Activated CD8-positive, alpha-beta memory T cell treated with anti-CD3 and anti-CD28 coated beads, Interleukin-2, amount 50 U/mL, for 24 hours (primary cell): ENCODE measurements around the gene SLC26A8.

Experiments
- DNase-seq: peaks from one replicate; pipeline ENCODE4 v3.0.0-alpha.2; 2020; ENCODE audit errors: extremely low read depth

Gene SLC26A8

GRCh38 chr6:36023996-36024795 is at the start of gene SLC26A8:
Gene SLC26A8 (minus strand): TSS chr6:36024641. CDS start chr6:36019707, 4,934 bp downstream.
- DNase-seq, result no peak

GRCh38 chr6:36073587-36073986 is 49.1 kb upstream of the SLC26A8 start:
- DNase-seq, result no peak

- no peak for DNase-seq
Observed at GRCh38 chr6:36072681-36073080, 48.2 kb upstream of the SLC26A8 start.

GRCh38 chr6:36071714-36072113 is 47.3 kb upstream of the SLC26A8 start:
- no peak for DNase-seq

GRCh38 chr6:36071281-36071680 is 46.8 kb upstream of the SLC26A8 start:
- no peak for DNase-seq

GRCh38 chr6:36070252-36070651 is 45.8 kb upstream of the SLC26A8 start:
- DNase-seq, result no peak

- DNase-seq, result no peak
Observed at GRCh38 chr6:36069573-36069972, 45.1 kb upstream of the SLC26A8 start.

- DNase-seq, result no peak
Observed at GRCh38 chr6:36068586-36068985, 44.1 kb upstream of the SLC26A8 start.

GRCh38 chr6:36068012-36068392 is 43.6 kb upstream of the SLC26A8 start:
- DNase-seq, result no peak

GRCh38 chr6:36067374-36068011 is 43.1 kb upstream of the SLC26A8 start:
- DNase-seq, result no peak

- no peak for DNase-seq
Observed at GRCh38 chr6:36066817-36067216, 42.4 kb upstream of the SLC26A8 start.

GRCh38 chr6:36065916-36066315 is 41.5 kb upstream of the SLC26A8 start:
- DNase-seq, result no peak

GRCh38 chr6:36064770-36065396 is 40.4 kb upstream of the SLC26A8 start:
- DNase-seq, result no peak

- no peak for DNase-seq
Observed at GRCh38 chr6:36063318-36064060, 39.0 kb upstream of the SLC26A8 start.

- DNase-seq, result no peak
Observed at GRCh38 chr6:36062247-36062646, 37.8 kb upstream of the SLC26A8 start.

GRCh38 chr6:36061236-36061635 is 36.8 kb upstream of the SLC26A8 start:
- no peak for DNase-seq

GRCh38 chr6:36056178-36056577 is 31.7 kb upstream of the SLC26A8 start:
- no peak for DNase-seq

- no peak for DNase-seq
Observed at GRCh38 chr6:36054956-36055355, 30.5 kb upstream of the SLC26A8 start.

GRCh38 chr6:36054415-36054814 is 30.0 kb upstream of the SLC26A8 start:
- DNase-seq, result no peak

GRCh38 chr6:36053878-36054277 is 29.4 kb upstream of the SLC26A8 start:
- no peak for DNase-seq

GRCh38 chr6:36052097-36052496 is 27.7 kb upstream of the SLC26A8 start:
- DNase-seq, result no peak
